Mesenchymal stem cell (in vitro differentiated cells and primary cell): Measurements from ENCODE around the gene BMPER. TPM values are rescaled to one million over a fixed set of nuclear protein-coding genes. Genes with fewer than 3 reads are reported as not detected.

Source experiments
- DNase-seq: peaks from one replicate; pipeline ENCODE4 v3.0.0-alpha.2; 2013
- H2AFZ ChIP-seq: one replicate; pipeline ENCODE4 v1.6.1; 2013; ENCODE audit warnings: low read depth, mild to moderate bottlenecking, control low read depth, inconsistent platforms, low read length, moderate library complexity
- H2AK5ac ChIP-seq: 2 replicates; pipeline ENCODE4 v1.6.1; 2013; ENCODE audit warnings: low read length, moderate library complexity, mild to moderate bottlenecking, inconsistent platforms; ENCODE audit not compliant: severe bottlenecking
- H2BK120ac ChIP-seq: one replicate; pipeline ENCODE4 v1.6.1; 2013; ENCODE audit warnings: low read depth, mild to moderate bottlenecking, inconsistent platforms, low read length, moderate library complexity
- H2BK12ac ChIP-seq, 2 experiments: one replicate each; pipeline ENCODE4 v1.6.1; 2013; ENCODE audit warnings: inconsistent platforms in 2 of 2, low read length in 2 of 2, mild to moderate bottlenecking in 2 of 2, moderate library complexity in 2 of 2, control low read depth in 1 of 2
- H2BK15ac ChIP-seq: one replicate; pipeline ENCODE4 v1.6.1; 2013; ENCODE audit warnings: mild to moderate bottlenecking, low read depth, inconsistent platforms; ENCODE audit not compliant: poor library complexity, severe bottlenecking
- H2BK5ac ChIP-seq: 2 replicates; pipeline ENCODE4 v1.6.1; 2013; ENCODE audit warnings: low read depth, mild to moderate bottlenecking, low read length, control low read depth, inconsistent platforms; ENCODE audit not compliant: poor library complexity, severe bottlenecking
- H3K14ac ChIP-seq, 2 experiments: one replicate each; pipeline ENCODE4 v1.6.1; 2013; ENCODE audit warnings: inconsistent platforms in 2 of 2, low read length in 2 of 2, control low read depth in 1 of 2, mild to moderate bottlenecking in 1 of 2, moderate library complexity in 1 of 2
- H3K18ac ChIP-seq, 2 experiments: one replicate each; pipeline ENCODE4 v1.6.1; 2013; ENCODE audit warnings: inconsistent platforms in 2 of 2, low read length in 2 of 2, control low read depth in 1 of 2, low read depth in 1 of 2, mild to moderate bottlenecking in 1 of 2
- H3K23ac ChIP-seq, 2 experiments: one replicate each; pipeline ENCODE4 v1.6.1; 2013; ENCODE audit warnings: inconsistent platforms in 2 of 2, low read length in 2 of 2, mild to moderate bottlenecking in 2 of 2, moderate library complexity in 2 of 2, control low read depth in 1 of 2
- H3K27ac ChIP-seq: 2 replicates; pipeline ENCODE4 v1.5.1; 2013; ENCODE audit warnings: mild to moderate bottlenecking, moderate library complexity, low read length, control low read depth, inconsistent platforms; ENCODE audit not compliant: poor library complexity, severe bottlenecking
- H3K27me3 ChIP-seq, 2 experiments: 2 replicates each; pipeline versions ENCODE4 v1.6.1 to v1.7.0; 2013; ENCODE audit warnings: low read length in 2 of 2, mild to moderate bottlenecking in 2 of 2, moderate library complexity in 2 of 2, control low read depth in 1 of 2, inconsistent platforms in 1 of 2; ENCODE audit not compliant: control insufficient read depth in 1 of 2, insufficient read depth in 1 of 2
- H3K36me3 ChIP-seq, 2 experiments: 2 replicates each; pipeline versions ENCODE4 v1.6.1 to v1.7.0; 2013; ENCODE audit warnings: low read length in 2 of 2, control low read depth in 1 of 2, inconsistent platforms in 1 of 2, low read depth in 1 of 2, mild to moderate bottlenecking in 1 of 2; ENCODE audit not compliant: insufficient read depth in 2 of 2, control insufficient read depth in 1 of 2
- H3K4ac ChIP-seq, 2 experiments: one replicate each; pipeline ENCODE4 v1.6.1; 2013; ENCODE audit warnings: inconsistent platforms in 2 of 2, low read length in 2 of 2, mild to moderate bottlenecking in 2 of 2, moderate library complexity in 2 of 2, control low read depth in 1 of 2, low read depth in 1 of 2
- H3K4me1 ChIP-seq: 2 replicates; pipeline ENCODE4 v1.6.1; 2013; ENCODE audit warnings: low read depth, low read length, control low read depth; ENCODE audit not compliant: control insufficient read depth, insufficient read depth
- H3K4me2 ChIP-seq: 2 replicates; pipeline ENCODE4 v1.6.1; 2013; ENCODE audit warnings: low read length, mild to moderate bottlenecking, inconsistent platforms; ENCODE audit not compliant: poor library complexity, severe bottlenecking
- H3K4me3 ChIP-seq, 2 experiments: 2 replicates each; pipeline versions ENCODE4 v1.5.1 to v1.7.0; 2013; ENCODE audit warnings: low read length in 2 of 2, mild to moderate bottlenecking in 2 of 2, control low read depth in 1 of 2, low read depth in 1 of 2; ENCODE audit not compliant: insufficient read depth in 1 of 2
- H3K79me1 ChIP-seq: replicated peaks from 2 replicates; pipeline ENCODE4 v1.6.1; 2013; ENCODE audit warnings: mild to moderate bottlenecking, control low read depth, low read length, inconsistent platforms; ENCODE audit not compliant: poor library complexity, severe bottlenecking
- H3K9ac ChIP-seq: 2 replicates; pipeline ENCODE4 v1.7.0; 2013; ENCODE audit warnings: mild to moderate bottlenecking, low read length, moderate library complexity
- H3K9me3 ChIP-seq: 2 replicates; pipeline ENCODE4 v1.7.0; 2013; ENCODE audit warnings: mild to moderate bottlenecking, low read length; ENCODE audit not compliant: control insufficient read depth
- H4K8ac ChIP-seq: one replicate; pipeline ENCODE4 v1.6.1; 2013; ENCODE audit warnings: inconsistent platforms, mild to moderate bottlenecking, low read length, moderate library complexity
- H4K91ac ChIP-seq: one replicate; pipeline ENCODE4 v1.6.1; 2013; ENCODE audit warnings: mild to moderate bottlenecking, low read length, inconsistent platforms
- WGBS: methylation state at CpG from one replicate; pipeline ENCODE4 v1.1.7; 2013; ENCODE audit warnings: mixed read lengths; 5-methylcytosine and 5-hydroxymethylcytosine counted together
- polyA plus RNA-seq, 2 experiments: library from polyadenylated mRNA; stranded (reverse); fragments of 200-250 nt; gene quantifications; one replicate each; pipeline ENCODE4 v1.2.3, GENCODE V29; 2013

BMPER gene
- polyA plus RNA-seq (2013, experiment 1 of 2) = 1.4 TPM
- polyA plus RNA-seq (2013, experiment 2 of 2) = 1.5 TPM

- no peaks in the 10 kb centered on the region for H3K79me1 ChIP-seq
- peak within 1 kb of the TSS in 1 of 2 experiments; percentile 75 for H2BK12ac ChIP-seq
- peak within 1 kb of the TSS; percentile 98 for H3K9ac ChIP-seq
- peak within 1 kb of the TSS in 1 of 2 experiments; percentile 95 for H3K14ac ChIP-seq
- no peak within 1 kb of the TSS for H2BK5ac ChIP-seq
- H2BK15ac ChIP-seq = no peak within 1 kb of the TSS
- peak within 1 kb of the TSS; percentile 40 to 41 for H3K4ac ChIP-seq
- no peaks in the 10 kb centered on the region for H3K9me3 ChIP-seq
- WGBS = 1% methylated on average over 18 of the region's 47 CpGs
- H2AK5ac ChIP-seq = no peak within 1 kb of the TSS
- peak within 1 kb of the TSS; percentile 33 to 93 for H3K18ac ChIP-seq
- peak within 1 kb of the TSS in 1 of 2 experiments; percentile 99 for H3K23ac ChIP-seq
- peaks cover 0 to 37% of the 10 kb centered on the region in 2 experiments for H3K36me3 ChIP-seq
- H3K4me2 ChIP-seq = peak within 1 kb of the TSS; percentile 99
- H3K27ac ChIP-seq = no peak within 1 kb of the TSS
- peaks cover 0 to 32% of the 10 kb centered on the region in 2 experiments for H3K27me3 ChIP-seq
- H3K4me3 ChIP-seq = peak within 1 kb of the TSS; percentile 67 to 91
- H3K4me1 ChIP-seq = peaks cover 12% of the 10 kb centered on the region
- peak within 1 kb of the TSS; percentile 38 for H2BK120ac ChIP-seq
- H2AFZ ChIP-seq = peak within 1 kb of the TSS; percentile 88
- peak within 1 kb of the TSS; percentile 64 for H4K91ac ChIP-seq
- peak within 1 kb of the TSS; percentile 65 for H4K8ac ChIP-seq
- DNase-seq = peak; percentile 39
Observed at GRCh38 chr7:33905389-33906032, at the start of gene BMPER. TSS of gene BMPER (plus strand) at chr7:33905539. CDS start at chr7:33905614, 75 bp downstream.

DNA sequence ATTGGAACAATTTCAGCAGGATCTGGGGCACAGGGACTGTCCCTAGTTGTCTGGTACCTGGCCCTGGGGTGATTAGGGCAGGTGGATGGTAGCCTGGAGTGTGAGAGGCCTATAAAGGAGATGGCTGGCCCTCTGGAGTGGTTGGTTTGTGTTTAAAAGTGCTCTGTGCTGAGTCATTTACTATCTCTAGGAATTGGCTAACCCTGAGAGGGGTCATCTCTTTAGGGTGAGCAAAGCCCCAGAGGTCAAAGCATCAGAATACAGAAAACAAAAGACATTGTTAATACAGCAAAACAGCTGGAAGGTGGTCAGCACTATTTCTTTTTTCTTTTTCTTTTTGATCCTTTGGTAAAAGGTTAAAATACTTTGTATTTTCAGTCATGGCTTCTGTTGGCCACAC is 43.4 kb upstream of the BMPER start:
- Histone ChIP-seq H3K27me3 (no peaks in the 10 kb centered on the region), H3K79me1 (no peaks in the 10 kb centered on the region), H2BK15ac (no peak overlapping the region), H2BK120ac (no peak overlapping the region), H4K91ac (no peak overlapping the region), H3K9me3 (peaks cover 4% of the 10 kb centered on the region), H3K14ac (no peak overlapping the region), H3K18ac (no peak overlapping the region), H2BK5ac (no peak overlapping the region), H4K8ac (no peak overlapping the region), H3K4me2 (no peak overlapping the region), H2AK5ac (no peak overlapping the region), H2AFZ (no peak overlapping the region), H3K4me3 (no peak overlapping the region), H3K9ac (no peak overlapping the region), H3K27ac (no peak overlapping the region), H3K36me3 (no peaks in the 10 kb centered on the region), H2BK12ac (no peak overlapping the region), H3K4ac (peak overlapping the region in 1 of 2 experiments; percentile 65), H3K23ac (no peak overlapping the region), H3K4me1 (no peaks in the 10 kb centered on the region)
- DNase-seq = no peak

GRCh38 chr7:33862946-33863814 is 42.2 kb upstream of the BMPER start:
- Histone ChIP-seq H3K4me3 (no peak overlapping the region), H3K9me3 (peaks cover 4% of the 10 kb centered on the region), H4K91ac (no peak overlapping the region), H3K27me3 (no peaks in the 10 kb centered on the region), H2AFZ (no peak overlapping the region), H2BK12ac (no peak overlapping the region), H3K9ac (peak overlapping the region; percentile 62), H2BK120ac (no peak overlapping the region), H3K4me2 (no peak overlapping the region), H3K36me3 (no peaks in the 10 kb centered on the region), H3K14ac (no peak overlapping the region), H3K23ac (no peak overlapping the region), H3K4me1 (no peaks in the 10 kb centered on the region), H2AK5ac (no peak overlapping the region), H2BK5ac (no peak overlapping the region), H3K18ac (no peak overlapping the region), H4K8ac (no peak overlapping the region), H3K4ac (no peak overlapping the region), H2BK15ac (no peak overlapping the region), H3K79me1 (no peaks in the 10 kb centered on the region), H3K27ac (no peak overlapping the region)
- DNase-seq = no peak
- WGBS = 79% methylated on average over 5 of the region's 10 CpGs

GRCh38 chr7:33868166-33868565 is 37.2 kb upstream of the BMPER start:
- H3K4me2 ChIP-seq = no peak overlapping the region
- WGBS = 73% methylated on average over 7 of the region's 8 CpGs

More at GRCh38 chr7:33868166-33868565, 37.2 kb upstream of the BMPER start:
- Histone ChIP-seq H2BK15ac (no peak overlapping the region), H3K4ac (no peak overlapping the region), H2BK120ac (no peak overlapping the region), H3K18ac (no peak overlapping the region), H3K27ac (no peak overlapping the region), H3K4me1 (no peaks in the 10 kb centered on the region), H3K23ac (no peak overlapping the region), H4K91ac (no peak overlapping the region), H4K8ac (no peak overlapping the region), H3K14ac (no peak overlapping the region), H2AFZ (no peak overlapping the region), H3K36me3 (no peaks in the 10 kb centered on the region), H3K79me1 (no peaks in the 10 kb centered on the region), H3K9me3 (no peaks in the 10 kb centered on the region), H3K9ac (peak overlapping the region; percentile 71), H2BK12ac (no peak overlapping the region), H2AK5ac (no peak overlapping the region), H3K4me3 (no peak overlapping the region), H2BK5ac (no peak overlapping the region), H3K27me3 (no peaks in the 10 kb centered on the region)
- peak; percentile 68 for DNase-seq
